Measurements from ENCODE around the gene BACH2. TPM values are rescaled to one million over a fixed set of nuclear protein-coding genes. Genes with fewer than 3 reads are reported as not detected.

BACH2 gene
- total and polyA plus RNA-seq, 10 of the 15 experiments (the other 5 are each of a cell fraction or from before 2014, with no cell fraction given), result 0.03 to 0.28 (median 0.04) TPM; not detected in 3

GRCh38 chr6:90159452-90159851 lies 137.2 kb downstream of the BACH2 start (continued):
- TF ChIP-seq, protein P1, sequence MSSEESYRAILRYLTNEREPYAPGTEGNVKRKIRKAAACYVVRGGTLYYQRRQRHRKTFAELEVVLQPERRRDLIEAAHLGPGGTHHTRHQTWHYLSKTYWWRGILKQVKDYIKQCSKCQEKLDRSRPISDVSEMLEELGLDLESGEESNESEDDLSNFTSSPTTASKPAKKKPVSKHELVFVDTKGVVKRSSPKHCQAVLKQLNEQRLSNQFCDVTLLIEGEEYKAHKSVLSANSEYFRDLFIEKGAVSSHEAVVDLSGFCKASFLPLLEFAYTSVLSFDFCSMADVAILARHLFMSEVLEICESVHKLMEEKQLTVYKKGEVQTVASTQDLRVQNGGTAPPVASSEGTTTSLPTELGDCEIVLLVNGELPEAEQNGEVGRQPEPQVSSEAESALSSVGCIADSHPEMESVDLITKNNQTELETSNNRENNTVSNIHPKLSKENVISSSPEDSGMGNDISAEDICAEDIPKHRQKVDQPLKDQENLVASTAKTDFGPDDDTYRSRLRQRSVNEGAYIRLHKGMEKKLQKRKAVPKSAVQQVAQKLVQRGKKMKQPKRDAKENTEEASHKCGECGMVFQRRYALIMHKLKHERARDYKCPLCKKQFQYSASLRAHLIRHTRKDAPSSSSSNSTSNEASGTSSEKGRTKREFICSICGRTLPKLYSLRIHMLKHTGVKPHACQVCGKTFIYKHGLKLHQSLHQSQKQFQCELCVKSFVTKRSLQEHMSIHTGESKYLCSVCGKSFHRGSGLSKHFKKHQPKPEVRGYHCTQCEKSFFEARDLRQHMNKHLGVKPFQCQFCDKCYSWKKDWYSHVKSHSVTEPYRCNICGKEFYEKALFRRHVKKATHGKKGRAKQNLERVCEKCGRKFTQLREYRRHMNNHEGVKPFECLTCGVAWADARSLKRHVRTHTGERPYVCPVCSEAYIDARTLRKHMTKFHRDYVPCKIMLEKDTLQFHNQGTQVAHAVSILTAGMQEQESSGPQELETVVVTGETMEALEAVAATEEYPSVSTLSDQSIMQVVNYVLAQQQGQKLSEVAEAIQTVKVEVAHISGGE (CRISPR knock-in tag; IDR thresholded peaks at IDR 0.05), result no peak
- no peak for TF ChIP-seq RB1 (IDR thresholded peaks at IDR 0.05; ENCODE audit: borderline replicate concordance)
- no peak for TF ChIP-seq KDM1A (IDR thresholded peaks at IDR 0.05; ENCODE audit: borderline replicate concordance)
- no peak for TF ChIP-seq RFX5 (IDR thresholded peaks at IDR 0.05; ENCODE audit: low read depth, low read length)
- TF ChIP-seq, protein P2, sequence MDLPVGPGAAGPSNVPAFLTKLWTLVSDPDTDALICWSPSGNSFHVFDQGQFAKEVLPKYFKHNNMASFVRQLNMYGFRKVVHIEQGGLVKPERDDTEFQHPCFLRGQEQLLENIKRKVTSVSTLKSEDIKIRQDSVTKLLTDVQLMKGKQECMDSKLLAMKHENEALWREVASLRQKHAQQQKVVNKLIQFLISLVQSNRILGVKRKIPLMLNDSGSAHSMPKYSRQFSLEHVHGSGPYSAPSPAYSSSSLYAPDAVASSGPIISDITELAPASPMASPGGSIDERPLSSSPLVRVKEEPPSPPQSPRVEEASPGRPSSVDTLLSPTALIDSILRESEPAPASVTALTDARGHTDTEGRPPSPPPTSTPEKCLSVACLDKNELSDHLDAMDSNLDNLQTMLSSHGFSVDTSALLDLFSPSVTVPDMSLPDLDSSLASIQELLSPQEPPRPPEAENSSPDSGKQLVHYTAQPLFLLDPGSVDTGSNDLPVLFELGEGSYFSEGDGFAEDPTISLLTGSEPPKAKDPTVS (IDR thresholded peaks at IDR 0.05; ENCODE audit: low read depth, low read length), result no peak

DNA sequence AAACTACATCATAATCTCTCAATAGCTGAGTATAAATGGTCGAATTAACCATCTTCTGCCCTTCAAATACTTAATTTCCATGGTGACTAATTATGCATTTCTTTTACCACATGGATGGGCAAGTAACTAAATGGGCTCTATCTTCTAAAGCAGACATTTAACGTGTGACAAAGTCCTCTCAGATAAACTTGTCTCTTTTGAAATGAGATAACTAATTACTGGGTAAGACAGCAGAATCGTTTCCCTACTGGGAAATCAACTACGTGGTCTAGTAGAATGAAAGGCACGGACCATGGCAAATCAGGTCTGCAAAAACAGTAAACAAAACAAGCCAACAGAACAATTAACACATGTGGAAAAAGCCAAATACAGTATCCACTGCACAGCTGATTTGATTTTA lies 137.7 kb downstream of the BACH2 start:
- ATAC-seq, result no peak
- H3K79me2 ChIP-seq (ENCODE audit: control insufficient read depth, insufficient read depth, low read length), result no peaks in the 10 kb centered on the region
- 2% methylated on average over 5 of the region's 5 CpGs for WGBS (ENCODE audit: insufficient coverage, insufficient replicate concordance, low lambda C conversion rate, missing lambda C conversion rate)
- H2AFZ ChIP-seq (ENCODE audit: control insufficient read depth, low read depth, low read length), result no peak overlapping the region
- POLR2A ChIA-PET, result interaction anchor here (0.5 kb wide), 1 partner anchor 248 kb away, joined by 6 read pairs; no protein-coding TSS in a partner anchor
- H3K9ac ChIP-seq (ENCODE audit: control insufficient read depth, insufficient read depth, low read length), result no peak overlapping the region
- RAD21 ChIA-PET (ENCODE audit: unreplicated experiment), result no interaction called here
- H4K20me1 ChIP-seq (ENCODE audit: control insufficient read depth, insufficient read depth), result no peaks in the 10 kb centered on the region
- no peak for FAIRE-seq
- H3K27me3 ChIP-seq (replicated peaks in 1 of 2; ENCODE audit: control insufficient read depth in 2 of 2, insufficient read depth in 2 of 2, low read length in 1 of 2), result no peaks in the 10 kb centered on the region; a peak in 1 of 4 replicates
- no peak for DNase-seq (ENCODE audit: low read depth, low spot score)
- H3K4me1 ChIP-seq (ENCODE audit: control insufficient read depth, insufficient read depth, low read length), result no peaks in the 10 kb centered on the region
- no peaks in the 10 kb centered on the region for H3K9me3 ChIP-seq (replicated peaks; ENCODE audit: control insufficient read depth, insufficient read depth, low read length)
- no peak overlapping the region for H3K4me2 ChIP-seq (ENCODE audit: control insufficient read depth, insufficient read depth)
- no peak for TF ChIP-seq ZNF217 (IDR thresholded peaks at IDR 0.05)
- in situ Hi-C loops (cut with MboI), result no loop called here
- H3K4me3 ChIP-seq, result no peak overlapping the region
- BruUV-seq (replicated peaks), result no TSS peak
- SMC1A ChIA-PET (ENCODE audit: uncharacterized antibody, unreplicated experiment), result interaction anchor here (1.2 kb wide), 1 partner anchor 218 kb away, joined by 3 read pairs; no protein-coding TSS in a partner anchor
- no peaks in the 10 kb centered on the region for H3K36me3 ChIP-seq (ENCODE audit: control insufficient read depth in 2 of 2, insufficient read depth in 2 of 2, low read length in 1 of 2)
- H3K27ac ChIP-seq (ENCODE audit: control insufficient read depth, insufficient read depth), result no peak overlapping the region
- CTCF ChIA-PET, result no interaction called here
- intact Hi-C loops (cut with micrococcal nuclease; ENCODE audit: unreplicated experiment), result no loop called here
